ENCODE data around the gene KIDINS220.
A peak's percentile ranks its signal among the peaks of the same experiment; 100 is the strongest.

KIDINS220 gene

DNA sequence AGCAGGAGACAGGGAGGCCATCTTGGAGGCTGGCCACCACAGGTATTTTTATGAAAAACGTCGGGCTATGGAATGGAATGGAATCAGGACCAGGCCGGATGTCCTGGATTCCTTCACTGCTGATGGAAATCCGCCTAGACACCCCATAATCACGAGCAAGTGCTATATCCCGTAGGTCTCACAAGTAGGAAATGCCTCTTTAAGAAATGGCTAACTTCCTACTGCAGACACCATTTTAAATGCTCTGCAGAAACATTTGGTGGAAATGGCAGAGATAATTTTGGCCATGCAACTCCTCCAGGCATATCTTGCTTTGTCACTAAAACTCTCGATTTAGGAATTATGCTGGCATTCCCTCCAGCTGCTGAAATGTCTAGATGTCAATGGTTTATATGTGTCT lies 137.6 kb downstream of the KIDINS220 start:
- no peak for DNase-seq (ENCODE audit: low read depth in 1 of 2, low spot score in 1 of 2)

DNA sequence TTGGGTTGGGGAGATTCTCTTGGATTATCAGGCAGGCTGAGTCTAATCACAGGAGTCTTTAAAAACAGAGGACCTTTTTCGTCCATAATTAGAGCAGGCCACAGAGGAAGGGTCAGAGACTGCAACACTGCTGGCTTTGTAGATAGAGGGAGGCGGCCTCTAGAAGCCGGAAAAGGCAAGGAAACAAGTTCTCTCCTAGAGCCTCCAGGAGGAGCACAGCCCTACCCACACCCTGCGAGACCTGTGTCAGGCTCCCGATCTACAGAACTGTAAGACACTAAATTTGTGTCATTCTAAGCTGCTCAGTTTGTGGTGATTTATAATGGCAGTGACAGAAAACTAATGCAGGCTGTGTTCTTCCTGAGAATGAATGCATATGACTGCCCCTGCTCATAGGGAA lies 140.2 kb downstream of the KIDINS220 start:
- DNase-seq (ENCODE audit: low read depth in 1 of 2, low spot score in 1 of 2), result no peak

DNA sequence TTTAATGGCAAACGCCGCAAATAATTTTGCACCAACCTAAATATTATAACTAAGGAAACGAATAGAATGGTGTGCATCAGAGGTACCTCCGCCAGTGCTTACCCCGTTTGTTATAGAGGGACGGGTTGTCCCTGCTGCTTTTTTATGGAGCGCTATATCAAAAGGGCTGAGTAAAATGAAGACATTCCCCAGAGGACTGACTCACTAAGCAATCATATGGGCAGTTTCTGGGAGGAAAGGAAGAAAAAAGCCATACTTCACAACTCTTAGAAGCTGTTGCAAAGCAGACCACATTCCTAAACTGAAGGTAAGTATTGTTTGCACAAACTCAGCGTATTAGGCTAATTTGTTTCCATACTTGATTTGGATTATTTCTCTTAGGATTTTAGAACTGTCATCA lies 142.7 kb downstream of the KIDINS220 start:
- no peak for DNase-seq (ENCODE audit: low read depth in 1 of 2, low spot score in 1 of 2)

DNA sequence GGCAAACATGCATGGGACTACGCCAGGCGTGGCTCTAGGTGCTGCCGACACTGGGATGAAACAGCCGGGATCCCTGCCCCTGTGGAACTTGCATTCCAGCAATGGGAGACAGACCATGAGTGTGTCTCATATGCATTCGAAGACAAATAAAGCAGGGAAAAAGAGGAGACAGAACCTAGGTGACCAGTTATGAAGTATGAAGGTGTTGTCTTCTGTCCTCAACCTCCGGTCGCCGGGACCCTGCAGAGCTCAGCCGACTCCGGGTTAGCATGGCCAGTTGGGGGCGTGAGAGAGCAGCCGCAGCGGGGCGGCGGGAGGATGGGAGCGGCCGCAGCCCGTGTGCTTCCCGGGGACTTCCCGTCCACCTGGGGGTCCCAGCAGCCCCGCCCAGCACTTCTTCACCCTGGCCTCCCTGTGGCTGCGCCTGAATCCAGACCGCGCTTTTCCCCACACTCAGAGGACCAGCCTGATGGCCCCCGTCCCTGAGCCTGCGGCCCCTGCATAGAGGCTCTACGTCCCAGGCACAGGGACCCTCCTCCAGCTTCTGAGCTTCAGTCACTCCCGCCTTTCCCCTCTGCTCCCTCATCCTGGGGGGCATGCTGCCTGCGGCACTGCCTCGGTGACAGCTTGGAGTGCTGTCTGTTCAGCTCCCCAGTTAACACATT lies 144.1 kb downstream of the KIDINS220 start:
- DNase-seq (ENCODE audit: low read depth in 1 of 2, low spot score in 1 of 2), result no peak

DNA sequence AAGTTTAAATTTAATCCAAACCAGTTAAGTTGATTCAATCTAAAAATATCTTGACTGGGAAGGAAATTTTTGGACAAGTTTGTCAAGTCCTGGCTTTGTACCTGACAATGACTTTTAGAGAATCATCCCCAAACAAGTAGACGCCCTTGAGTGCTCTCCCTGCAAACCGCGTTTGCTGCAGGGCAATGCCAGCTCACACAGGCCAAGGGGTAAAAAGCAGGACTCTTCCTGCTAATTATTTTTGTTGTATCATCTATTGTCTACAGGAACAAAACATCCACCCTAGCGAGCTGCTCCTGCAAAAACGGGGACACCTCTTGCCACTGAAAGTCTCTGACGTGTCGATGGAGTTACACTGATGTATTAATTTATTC lies 144.6 kb downstream of the KIDINS220 start:
- DNase-seq (ENCODE audit: low read depth in 1 of 2, low spot score in 1 of 2), result no peak

DNA sequence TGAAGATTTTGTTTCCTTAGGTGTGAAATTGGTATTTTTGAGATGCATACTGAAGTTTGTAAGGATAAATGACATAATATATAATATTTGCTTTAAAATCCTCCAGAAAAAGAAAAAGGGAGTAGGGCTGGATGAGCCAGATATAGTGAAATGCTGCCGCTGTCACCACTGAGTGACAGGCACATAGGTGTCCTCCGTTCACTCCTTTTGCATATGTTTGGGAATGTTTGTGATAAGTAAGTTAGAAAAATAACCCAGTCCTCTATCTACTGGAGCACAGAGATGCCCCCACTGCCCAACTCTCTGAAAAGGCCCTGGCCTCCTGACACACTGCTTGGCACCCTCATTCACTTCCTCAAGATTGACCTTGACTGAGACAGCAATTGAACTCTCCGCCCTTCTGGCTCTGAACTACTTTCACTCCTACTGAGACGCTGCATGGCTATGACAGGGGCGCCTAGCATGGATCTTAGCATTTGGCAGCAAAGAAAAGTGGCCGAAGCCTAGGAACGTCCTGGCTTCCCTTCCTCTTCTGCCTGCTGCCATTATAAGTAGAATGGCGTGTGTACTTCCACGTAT lies 145.5 kb downstream of the KIDINS220 start:
- no peak for DNase-seq (ENCODE audit: low read depth in 1 of 2, low spot score in 1 of 2)

DNA sequence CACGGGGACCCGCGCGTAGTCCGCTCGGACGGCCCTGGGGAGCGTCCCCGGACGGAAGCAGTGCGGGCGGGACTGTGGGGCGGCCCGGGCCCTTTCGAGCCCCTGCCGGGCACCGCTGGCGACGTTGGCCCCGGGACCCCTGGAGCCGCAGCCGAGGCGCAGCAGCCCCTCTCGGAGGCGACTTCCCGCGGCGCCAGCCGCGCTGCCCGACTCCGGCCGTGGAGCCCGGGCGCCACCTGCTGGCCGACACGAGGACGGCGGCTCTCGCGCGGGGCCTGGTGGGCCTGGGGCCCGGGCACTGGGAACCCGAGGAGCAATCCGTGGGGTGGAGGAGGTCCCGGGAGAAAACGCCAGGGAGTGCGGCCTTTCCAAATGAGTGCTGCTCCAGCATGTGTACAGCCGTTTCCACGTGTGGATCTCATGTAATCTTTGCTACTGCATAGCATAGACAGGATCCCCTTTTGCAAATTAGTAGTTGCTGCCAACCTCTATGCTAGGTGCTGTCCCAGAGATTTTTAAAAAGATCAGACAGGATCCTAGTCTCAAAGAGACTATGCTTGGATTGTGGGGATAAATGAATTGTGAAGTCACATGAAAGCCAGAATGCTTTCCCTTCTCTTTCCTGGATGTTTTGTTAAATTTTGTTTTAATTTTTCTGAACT lies 151.6 kb downstream of the KIDINS220 start:
- DNase-seq (ENCODE audit: low read depth in 1 of 2, low spot score in 1 of 2), result peak; percentile 70 to 77

DNA sequence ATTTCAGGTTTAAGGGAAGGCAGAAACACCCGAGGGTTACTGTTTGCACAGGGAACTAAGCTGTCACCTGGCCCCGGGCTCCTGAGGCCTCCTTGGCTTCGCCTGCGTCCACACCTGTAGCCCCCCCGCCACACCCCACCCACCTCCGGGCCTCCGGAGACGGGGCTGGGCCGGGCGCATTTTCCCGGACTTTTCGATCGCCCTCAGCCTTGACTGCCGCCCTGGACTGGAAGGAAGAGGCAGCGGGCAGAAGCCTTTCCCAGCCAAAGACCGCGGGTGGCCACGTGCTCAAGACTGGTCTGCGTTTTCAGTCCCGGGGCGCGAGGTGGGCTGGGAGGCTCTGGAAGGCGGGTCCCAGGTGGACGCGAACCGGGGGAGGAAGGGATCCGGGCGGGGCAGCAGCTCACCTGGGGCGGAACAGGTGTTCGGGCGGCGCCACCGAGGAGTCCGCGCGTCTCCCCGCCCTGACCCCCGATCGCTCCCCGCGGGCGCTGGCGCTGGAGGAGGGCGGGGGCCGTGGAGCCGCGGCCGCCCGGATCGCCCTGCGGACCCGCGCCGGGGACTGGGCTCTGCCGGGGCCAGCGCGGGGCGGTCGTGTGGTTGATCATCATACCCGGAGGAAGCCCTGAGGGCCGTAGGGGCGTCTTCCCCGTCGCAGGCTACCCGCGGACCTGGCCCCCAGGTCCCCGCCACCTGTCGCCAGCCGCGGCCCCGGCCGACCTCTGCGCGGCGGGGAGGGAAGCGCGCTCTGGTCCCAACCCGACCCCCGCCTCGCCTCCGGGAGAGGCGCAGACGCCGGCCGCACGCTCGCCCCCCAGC lies 152.3 kb downstream of the KIDINS220 start:
- DNase-seq (ENCODE audit: low read depth in 1 of 2, low spot score in 1 of 2), result peak in 1 of 2 donors; percentile 35

DNA sequence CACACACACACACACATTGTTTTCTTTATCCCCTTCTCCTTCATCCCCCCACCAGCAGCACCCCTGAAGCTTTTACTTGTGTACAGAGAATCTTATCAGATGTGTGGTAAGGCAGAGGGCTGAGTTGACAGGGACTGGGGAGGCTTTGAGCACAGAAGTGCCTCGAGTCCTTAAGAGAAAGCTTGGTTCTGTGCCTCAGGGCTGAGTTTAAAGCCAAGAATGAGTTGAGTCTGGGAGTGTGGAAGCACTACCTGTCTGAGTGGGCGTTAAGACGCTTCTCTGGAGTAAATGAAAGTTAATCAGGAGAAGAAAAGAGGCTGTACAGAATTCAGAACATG lies 152.9 kb downstream of the KIDINS220 start:
- DNase-seq (ENCODE audit: low read depth in 1 of 2, low spot score in 1 of 2), result no peak

DNA sequence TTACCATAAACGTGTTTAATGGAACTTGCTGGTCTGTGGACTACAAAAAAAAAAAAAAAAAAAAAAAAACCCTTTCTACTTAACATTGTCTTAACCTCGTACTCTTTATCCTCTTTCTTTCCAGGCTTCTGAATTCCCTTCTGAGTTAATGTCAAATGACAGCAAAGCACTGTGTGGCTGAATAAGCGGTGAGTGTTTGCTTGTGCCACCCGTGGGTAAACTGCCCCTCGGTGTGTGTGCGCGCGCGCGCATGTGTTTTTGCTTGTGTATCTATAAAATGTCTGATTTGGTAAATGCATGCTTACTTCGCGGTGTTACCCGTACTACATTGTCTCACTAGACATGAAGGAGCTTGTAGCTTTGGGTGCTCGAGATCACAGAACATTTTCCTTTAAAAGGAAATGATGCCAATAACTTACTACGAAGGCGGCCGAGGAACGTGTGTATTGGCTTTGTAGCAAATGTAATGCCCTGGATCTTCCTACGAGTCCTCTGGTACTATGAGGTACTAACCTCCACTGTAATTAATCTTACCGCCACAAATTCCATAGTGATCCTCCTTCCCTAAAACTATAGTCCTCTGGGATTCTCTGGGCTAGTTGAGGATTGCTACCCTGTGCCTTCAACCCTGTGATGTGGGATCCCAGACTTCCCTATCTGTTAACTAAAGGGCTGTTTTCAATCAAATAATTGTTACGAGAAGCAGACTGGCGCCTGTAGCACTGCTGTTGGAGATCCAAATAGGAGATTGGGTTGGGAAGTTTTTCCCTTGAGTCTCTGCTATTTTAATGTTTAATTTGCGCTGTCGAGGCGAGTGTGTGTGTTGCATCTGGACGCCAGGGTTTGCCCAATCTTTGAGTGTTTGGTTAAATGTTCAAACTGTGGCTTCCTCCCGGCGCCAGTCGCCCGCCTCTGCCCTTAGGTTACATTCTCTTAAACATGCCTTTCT lies 154.4 kb downstream of the KIDINS220 start:
- DNase-seq (ENCODE audit: low read depth in 1 of 2, low spot score in 1 of 2), result no peak

DNA sequence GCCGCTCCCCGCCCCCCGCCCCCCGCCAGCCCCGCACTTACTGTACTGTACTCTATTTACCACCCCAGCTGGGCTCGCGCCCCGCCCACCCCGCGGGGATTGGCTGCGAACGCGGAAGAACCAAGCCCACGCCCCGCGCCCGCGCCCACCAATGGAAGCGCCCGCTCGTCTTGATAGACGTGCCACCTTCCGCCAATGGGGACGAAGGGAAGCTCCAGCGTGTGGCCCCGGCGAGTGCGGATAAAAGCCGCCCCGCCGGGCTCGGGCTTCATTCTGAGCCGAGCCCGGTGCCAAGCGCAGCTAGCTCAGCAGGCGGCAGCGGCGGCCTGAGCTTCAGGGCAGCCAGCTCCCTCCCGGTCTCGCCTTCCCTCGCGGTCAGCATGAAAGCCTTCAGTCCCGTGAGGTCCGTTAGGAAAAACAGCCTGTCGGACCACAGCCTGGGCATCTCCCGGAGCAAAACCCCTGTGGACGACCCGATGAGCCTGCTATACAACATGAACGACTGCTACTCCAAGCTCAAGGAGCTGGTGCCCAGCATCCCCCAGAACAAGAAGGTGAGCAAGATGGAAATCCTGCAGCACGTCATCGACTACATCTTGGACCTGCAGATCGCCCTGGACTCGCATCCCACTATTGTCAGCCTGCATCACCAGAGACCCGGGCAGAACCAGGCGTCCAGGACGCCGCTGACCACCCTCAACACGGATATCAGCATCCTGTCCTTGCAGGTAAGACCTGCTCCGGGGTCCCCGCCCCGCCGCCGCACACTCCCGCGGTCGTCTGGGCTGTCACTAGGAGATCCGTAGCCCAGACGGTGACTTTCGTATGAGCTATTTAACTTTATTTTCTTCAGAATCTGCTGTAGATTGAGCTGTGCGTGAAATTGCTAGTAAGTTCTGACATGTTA lies 155.4 kb downstream of the KIDINS220 start, which contains the start of gene ID2:
Gene ID2, plus strand, starts transcription at position 271 of the 907 bp plus-strand sequence. Its CDS starts 110 bp downstream, at position 381.
- peak; percentile 95 to 98 for DNase-seq (ENCODE audit: low read depth in 1 of 2, low spot score in 1 of 2)

DNA sequence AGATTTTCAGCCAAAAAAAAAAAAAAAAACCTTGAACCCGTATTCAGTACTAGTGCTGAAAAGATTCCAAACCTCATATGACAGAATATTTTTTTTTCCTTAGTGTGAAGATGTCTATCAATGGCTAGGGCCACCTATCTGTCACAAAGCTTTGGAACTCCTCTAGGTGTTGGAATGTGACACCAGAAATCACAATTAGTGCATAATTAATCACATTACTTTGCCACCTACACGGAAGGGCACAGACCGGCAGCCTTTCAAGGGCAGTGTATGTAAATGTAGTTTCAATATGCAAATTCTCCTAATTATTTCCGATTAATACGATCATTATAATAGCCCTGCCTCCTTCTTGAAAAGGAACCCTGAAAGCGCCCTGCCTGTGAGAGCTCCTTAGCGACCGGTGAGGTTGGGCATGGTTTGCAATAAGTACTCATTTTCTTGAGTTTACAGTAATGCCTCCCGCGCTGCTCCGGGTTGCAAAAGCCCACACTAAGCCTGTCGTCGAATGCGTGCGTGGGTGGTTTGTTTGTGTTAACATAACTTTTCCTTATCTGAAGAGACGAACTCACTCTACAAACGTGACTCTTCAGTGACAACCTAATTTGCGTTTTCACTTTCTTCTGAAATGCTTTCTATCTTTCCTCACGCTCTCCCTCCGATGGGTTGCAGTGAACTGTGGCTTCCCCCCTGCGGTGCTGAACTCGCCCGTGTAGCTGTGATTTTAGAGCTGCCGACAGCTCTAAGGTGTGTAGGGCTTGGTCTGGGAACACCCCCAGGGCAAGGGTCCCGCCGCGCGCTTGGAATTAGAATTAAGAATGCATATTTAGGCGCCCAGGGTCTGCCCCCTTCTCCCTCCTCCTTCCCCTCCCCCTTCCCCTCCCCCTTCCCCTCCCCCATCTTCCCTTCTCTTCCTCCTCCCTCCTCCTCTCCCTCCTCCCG lies 156.3 kb downstream of the KIDINS220 start:
- peak in 1 of 2 donors; percentile 70 for DNase-seq (ENCODE audit: low read depth in 1 of 2, low spot score in 1 of 2)

DNA sequence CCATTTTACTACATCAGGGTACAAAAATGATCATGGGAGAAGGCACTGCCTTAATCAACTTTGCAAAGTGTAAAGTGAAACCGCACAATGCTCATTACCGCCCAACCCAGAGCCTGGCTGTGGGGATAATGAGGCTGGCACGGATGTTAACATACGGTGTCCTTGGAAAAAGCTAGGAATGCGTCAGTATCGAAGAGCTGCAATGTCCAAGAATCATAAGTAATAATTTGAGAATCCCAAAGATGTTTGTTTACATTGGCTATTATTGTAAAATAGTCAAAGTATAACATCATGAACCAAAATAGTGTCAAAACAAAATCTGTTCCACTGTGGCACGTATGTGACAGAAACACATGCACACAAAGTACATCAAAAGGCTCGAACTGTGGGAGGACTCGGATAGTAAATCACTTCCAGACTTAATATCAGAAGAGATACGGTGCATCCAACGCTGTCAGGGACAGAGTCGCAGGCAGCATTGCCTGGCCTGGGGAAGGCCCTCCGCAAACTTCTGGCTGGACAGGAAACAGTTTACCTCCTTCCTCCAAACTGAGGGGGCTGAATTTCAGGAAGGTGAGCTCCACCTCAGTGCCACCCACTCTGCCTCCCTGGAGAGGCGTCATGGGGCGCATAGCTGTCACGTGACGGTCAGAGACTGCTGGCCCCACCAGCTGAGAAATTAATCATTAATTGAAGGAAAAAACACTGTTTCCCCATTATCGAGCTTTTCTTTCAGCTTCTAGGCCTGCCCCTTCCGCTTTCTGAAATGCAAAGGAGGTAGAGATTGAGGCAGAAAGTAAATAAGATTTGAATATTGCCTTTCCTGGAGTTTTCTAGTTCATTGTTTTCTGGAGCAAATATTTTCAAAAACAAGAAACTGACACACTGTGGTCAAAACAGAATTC lies 157.3 kb downstream of the KIDINS220 start:
- no peak for DNase-seq (ENCODE audit: low read depth in 1 of 2, low spot score in 1 of 2)

DNA sequence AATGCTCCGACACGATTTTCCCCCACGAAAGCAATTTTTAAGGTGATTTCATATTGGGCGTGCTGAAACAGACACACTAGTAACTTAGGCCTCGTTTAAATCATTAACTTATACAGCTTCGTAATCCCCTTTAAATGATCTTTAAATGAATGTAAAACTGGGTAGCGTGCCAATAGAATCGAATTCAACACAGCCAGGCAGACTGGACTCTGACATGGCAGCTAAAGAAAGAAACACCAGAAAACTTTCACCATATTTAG lies 157.9 kb downstream of the KIDINS220 start:
- no peak for DNase-seq (ENCODE audit: low read depth in 1 of 2, low spot score in 1 of 2)
